ENCODE data around the gene MME. TPM values are rescaled to one million over a fixed set of nuclear protein-coding genes. Genes with fewer than 3 reads are reported as not detected.
"Not testable (repeated sequence)": the region's sequence is repeated elsewhere in the genome, so short reads cannot be mapped to it uniquely, and the experiment has no call there.

Gene MME
- total and polyA plus RNA-seq, 8 donors, result under 0.01 to 49.4 (median 2.0) TPM; not detected in 1

DNA sequence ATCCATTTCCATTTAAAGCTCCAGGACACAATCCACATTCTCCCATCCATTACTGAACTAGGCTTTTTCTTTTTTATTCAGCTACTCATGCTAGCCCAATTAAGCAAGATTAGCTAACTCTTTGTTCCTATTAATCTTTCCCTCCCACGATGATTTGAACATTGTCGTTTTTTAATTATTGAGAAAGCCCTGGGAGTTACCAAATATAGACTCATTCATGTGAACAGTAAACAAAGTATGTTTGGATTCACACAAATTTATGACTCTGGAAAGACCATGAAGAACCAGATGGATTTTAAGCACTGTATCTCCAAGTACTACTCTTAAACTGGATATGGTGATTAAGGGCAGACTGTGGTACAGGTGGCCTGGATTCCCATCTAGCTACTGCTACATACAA, 131.1 kb downstream of the MME start:
- Histone ChIP-seq H3K36me3 (no peaks in the 10 kb centered on the region), H3K9me3 (no peaks in the 10 kb centered on the region), H3K4me1 (no peaks in the 10 kb centered on the region), H3K27me3 (no peaks in the 10 kb centered on the region), H3K4me3 (no peak overlapping the region), H3K27ac (no peak overlapping the region)
- DNase-seq, result no peak
- no peak for TF ChIP-seq POLR2AphosphoS5 (IDR thresholded peaks at IDR 0.05)
- TF ChIP-seq EP300 (IDR thresholded peaks at IDR 0.05), result no peak
- no peak for TF ChIP-seq POLR2A (IDR thresholded peaks at IDR 0.05)
- TF ChIP-seq, protein P1, sequence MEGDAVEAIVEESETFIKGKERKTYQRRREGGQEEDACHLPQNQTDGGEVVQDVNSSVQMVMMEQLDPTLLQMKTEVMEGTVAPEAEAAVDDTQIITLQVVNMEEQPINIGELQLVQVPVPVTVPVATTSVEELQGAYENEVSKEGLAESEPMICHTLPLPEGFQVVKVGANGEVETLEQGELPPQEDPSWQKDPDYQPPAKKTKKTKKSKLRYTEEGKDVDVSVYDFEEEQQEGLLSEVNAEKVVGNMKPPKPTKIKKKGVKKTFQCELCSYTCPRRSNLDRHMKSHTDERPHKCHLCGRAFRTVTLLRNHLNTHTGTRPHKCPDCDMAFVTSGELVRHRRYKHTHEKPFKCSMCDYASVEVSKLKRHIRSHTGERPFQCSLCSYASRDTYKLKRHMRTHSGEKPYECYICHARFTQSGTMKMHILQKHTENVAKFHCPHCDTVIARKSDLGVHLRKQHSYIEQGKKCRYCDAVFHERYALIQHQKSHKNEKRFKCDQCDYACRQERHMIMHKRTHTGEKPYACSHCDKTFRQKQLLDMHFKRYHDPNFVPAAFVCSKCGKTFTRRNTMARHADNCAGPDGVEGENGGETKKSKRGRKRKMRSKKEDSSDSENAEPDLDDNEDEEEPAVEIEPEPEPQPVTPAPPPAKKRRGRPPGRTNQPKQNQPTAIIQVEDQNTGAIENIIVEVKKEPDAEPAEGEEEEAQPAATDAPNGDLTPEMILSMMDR (IDR thresholded peaks at IDR 0.05), result no peak
- intact Hi-C loops (cut with DNase I; ENCODE audit: low total_unique reads), result no loop called here
- 40 to 62% (median 62%) methylated on average over 2 of the region's 2 CpGs for WGBS, 5 donors

DNA sequence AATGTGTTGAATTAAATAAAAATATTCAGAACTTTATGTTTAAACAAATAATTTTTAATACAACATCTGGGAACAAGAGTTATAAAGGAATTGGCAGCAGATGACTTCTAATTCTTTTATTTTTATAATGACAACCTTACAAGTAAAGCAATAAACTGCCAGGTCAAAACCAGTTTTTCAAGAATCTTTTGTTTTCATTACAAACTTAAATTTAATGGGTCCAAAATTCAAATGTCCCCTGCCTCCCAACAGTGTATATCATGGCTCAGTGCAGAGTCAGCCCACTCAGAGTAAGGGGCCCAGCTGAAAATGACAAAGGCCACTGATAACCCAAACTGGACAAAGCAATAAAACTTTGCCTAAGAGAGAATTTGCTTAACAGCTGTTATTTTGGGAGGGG, 131.8 kb downstream of the MME start:
- H3K4me1 ChIP-seq, result no peaks in the 10 kb centered on the region
- H3K27ac ChIP-seq, result no peak overlapping the region
- intact Hi-C loops (cut with DNase I; ENCODE audit: low total_unique reads), result no loop called here
- TF ChIP-seq EP300 (IDR thresholded peaks at IDR 0.05) (no peak), POLR2AphosphoS5 (IDR thresholded peaks at IDR 0.05) (no peak), POLR2A (IDR thresholded peaks at IDR 0.05) (no peak)
- TF ChIP-seq, protein P1 (IDR thresholded peaks at IDR 0.05), result no peak
- no peaks in the 10 kb centered on the region for H3K9me3 ChIP-seq
- no peaks in the 10 kb centered on the region for H3K27me3 ChIP-seq
- no peak overlapping the region for H3K4me3 ChIP-seq
- no peaks in the 10 kb centered on the region for H3K36me3 ChIP-seq
- no peak for DNase-seq

DNA sequence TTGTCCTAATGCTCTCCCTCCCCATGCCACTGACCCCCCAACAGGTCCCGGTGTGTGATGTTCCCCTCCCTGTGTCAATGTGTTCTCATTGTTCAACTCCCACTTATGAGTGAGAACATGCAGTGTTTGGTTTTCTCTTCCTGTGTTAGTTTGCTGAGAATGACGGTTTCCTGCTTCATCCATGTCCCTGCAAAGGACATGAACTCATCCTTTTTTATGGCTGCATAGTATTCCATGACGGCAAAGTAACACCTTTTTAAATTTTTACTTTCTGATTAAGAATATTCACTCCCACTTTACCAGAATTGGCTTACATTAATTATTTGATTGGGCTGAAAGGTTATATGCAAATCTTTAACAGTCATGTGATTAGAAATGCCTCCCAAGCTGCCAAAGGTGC, 135.9 kb downstream of the MME start:
- H3K27ac ChIP-seq; intact Hi-C loops (cut with DNase I; ENCODE audit: low total_unique reads); H3K4me3 ChIP-seq; H3K9me3 ChIP-seq; H3K4me1 ChIP-seq; DNase-seq; H3K36me3 ChIP-seq; H3K27me3 ChIP-seq: not testable (repeated sequence)
- WGBS, 5 donors, result 83 to 94% (median 90%) methylated on average over 3 of the region's 3 CpGs

DNA sequence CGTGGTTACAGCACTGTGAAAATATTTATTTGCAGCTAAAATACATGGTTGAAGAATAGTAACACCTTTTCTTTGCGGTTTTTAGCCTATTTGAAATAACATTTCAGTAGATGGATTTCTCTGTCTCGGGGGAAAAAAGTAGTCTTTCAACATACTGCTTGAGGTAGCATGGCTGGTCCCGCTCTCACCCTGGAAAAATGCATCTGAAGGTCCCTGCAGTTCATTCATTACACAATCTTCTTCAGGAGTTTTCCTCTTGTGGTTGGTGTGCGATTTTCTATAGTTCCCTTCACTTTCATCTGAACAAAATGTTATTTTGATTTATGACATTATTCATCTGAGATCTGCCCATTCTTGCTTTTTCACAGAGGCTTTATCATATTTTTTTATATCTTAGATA, 137.5 kb downstream of the MME start:
- no peaks in the 10 kb centered on the region for H3K4me1 ChIP-seq
- no peaks in the 10 kb centered on the region for H3K27me3 ChIP-seq
- no peak for DNase-seq
- intact Hi-C loops (cut with DNase I; ENCODE audit: low total_unique reads), result no loop called here
- TF ChIP-seq EP300 (IDR thresholded peaks at IDR 0.05) (no peak), POLR2A (IDR thresholded peaks at IDR 0.05) (no peak), POLR2AphosphoS5 (IDR thresholded peaks at IDR 0.05) (no peak)
- TF ChIP-seq, protein P1 (IDR thresholded peaks at IDR 0.05), result no peak
- no peak overlapping the region for H3K27ac ChIP-seq
- 69 to 82% (median 75%) methylated on average over 5 of the region's 5 CpGs for WGBS, 5 donors
- peaks cover 0 to 4% (median 0%) of the 10 kb centered on the region in 4 donors for H3K9me3 ChIP-seq
- H3K4me3 ChIP-seq, result no peak overlapping the region
- no peaks in the 10 kb centered on the region for H3K36me3 ChIP-seq

DNA sequence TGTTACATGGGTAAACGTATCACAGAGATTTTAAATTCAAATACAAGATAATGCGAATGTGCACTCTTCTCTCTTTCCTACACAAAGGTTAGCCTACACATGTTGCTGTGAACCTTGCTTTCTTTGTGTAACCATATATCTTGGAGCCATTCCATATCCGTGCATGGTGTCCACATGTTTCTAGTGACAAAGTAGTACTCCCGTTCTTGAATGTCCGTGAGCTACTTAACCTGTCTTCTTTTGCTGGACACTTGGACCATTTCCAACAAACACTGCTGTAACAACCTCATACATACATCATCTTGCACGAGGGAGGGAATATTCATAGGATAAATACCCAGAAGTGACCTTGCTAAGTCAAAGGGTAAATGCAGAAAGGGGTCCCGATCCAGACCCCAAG, 138.3 kb downstream of the MME start:
- WGBS, 5 donors, result 47 to 65% (median 57%) methylated on average over 7 of the region's 7 CpGs
- no peak overlapping the region for H3K27ac ChIP-seq
- no peak for TF ChIP-seq POLR2AphosphoS5 (IDR thresholded peaks at IDR 0.05)
- TF ChIP-seq, protein P1 (IDR thresholded peaks at IDR 0.05), result no peak
- TF ChIP-seq POLR2A (IDR thresholded peaks at IDR 0.05), result no peak
- H3K4me3 ChIP-seq, result no peak overlapping the region
- intact Hi-C loops (cut with DNase I; ENCODE audit: low total_unique reads), result no loop called here
- no peaks in the 10 kb centered on the region for H3K36me3 ChIP-seq
- H3K27me3 ChIP-seq, result no peaks in the 10 kb centered on the region
- H3K4me1 ChIP-seq, result no peaks in the 10 kb centered on the region
- no peak for DNase-seq
- H3K9me3 ChIP-seq, result peaks cover 0 to 4% (median 0%) of the 10 kb centered on the region in 4 donors
